Hepatocyte (in vitro differentiated cells): ENCODE data around the gene STX18. TPM values are rescaled to one million over a fixed set of nuclear protein-coding genes. Genes with fewer than 3 reads are reported as not detected.

Experiments
- DNase-seq: peaks from one replicate; pipeline ENCODE4 v3.0.0-alpha.2; 2016; ENCODE audit warnings: low spot score
- H2AFZ ChIP-seq: fragments of 200-600 bp; sonication (generic); 2 replicates; pipeline ENCODE4 v1.6.0; 2016; ENCODE audit warnings: antibody characterized with exemption, mild to moderate bottlenecking
- H3K27ac ChIP-seq: fragments of 200-600 bp; sonication (generic); 2 replicates; pipeline ENCODE4 v1.5.1; 2016; ENCODE audit warnings: mild to moderate bottlenecking
- H3K27me3 ChIP-seq: fragments of 200-600 bp; sonication (generic); 2 replicates; pipeline ENCODE4 v1.6.1; 2016
- H3K36me3 ChIP-seq: fragments of 200-600 bp; sonication (generic); replicated peaks from 2 replicates; pipeline ENCODE4 v1.5.1; 2016; ENCODE audit warnings: low read depth; ENCODE audit not compliant: insufficient read depth
- H3K4me1 ChIP-seq: fragments of 200-600 bp; sonication (generic); 2 replicates; pipeline ENCODE4 v1.5.1; 2016; ENCODE audit warnings: mild to moderate bottlenecking, moderate library complexity; ENCODE audit not compliant: insufficient read depth
- H3K4me2 ChIP-seq: fragments of 200-600 bp; sonication (generic); 2 replicates; pipeline ENCODE4 v1.6.0; 2016
- H3K4me3 ChIP-seq: fragments of 200-600 bp; sonication (generic); 2 replicates; pipeline ENCODE4 v1.5.1; 2016; ENCODE audit warnings: mild to moderate bottlenecking
- H3K79me2 ChIP-seq: fragments of 200-600 bp; sonication (generic); 2 replicates; pipeline ENCODE4 v1.6.0; 2017; ENCODE audit warnings: mild to moderate bottlenecking
- H3K9me2 ChIP-seq: fragments of 200-600 bp; sonication (generic); replicated peaks from 2 replicates; pipeline ENCODE4 v1.6.0; 2017; ENCODE audit warnings: mild to moderate bottlenecking; ENCODE audit not compliant: insufficient read depth
- H3K9me3 ChIP-seq: fragments of 200-600 bp; sonication (generic); 2 replicates; pipeline ENCODE4 v1.5.1; 2016; ENCODE audit warnings: low read depth, mild to moderate bottlenecking
- H4K20me1 ChIP-seq: fragments of 200-600 bp; sonication (generic); 2 replicates; pipeline ENCODE4 v1.6.0; 2016; ENCODE audit warnings: mild to moderate bottlenecking; ENCODE audit not compliant: insufficient read depth, poor library complexity, severe bottlenecking
- EZH2 ChIP-seq: fragments of 200-600 bp; sonication (generic); IDR thresholded peaks from 2 replicates; pipeline ENCODE4 v1.6.1; 2016; ENCODE audit warnings: antibody characterized with exemption, mild to moderate bottlenecking, borderline replicate concordance
- EZH2phosphoT487 ChIP-seq: fragments of 200-600 bp; sonication (generic); IDR thresholded peaks from one replicate; pipeline ENCODE4 v1.6.1; 2018; ENCODE audit warnings: antibody characterized with exemption, mild to moderate bottlenecking, low read depth, moderate library complexity; ENCODE audit not compliant: unreplicated experiment, severe bottlenecking
- WGBS: methylation state at CpG from one replicate; pipeline ENCODE4 v1.1.6; 2016; ENCODE audit warnings: low lambda C conversion rate; ENCODE audit errors: missing lambda C conversion rate; 5-methylcytosine and 5-hydroxymethylcytosine counted together
- polyA plus RNA-seq: library from polyadenylated mRNA; unstranded; fragments of >200 nt; fragmentation: Nextera tagmentation; extraction: Ambion mirVana; gene quantifications from 2 replicates; pipeline ENCODE4 v1.2.1, GENCODE V29; 2016
- total RNA-seq: library from RNA; depleted of rRNA; stranded (reverse); fragments of >200 nt; gene quantifications from 2 replicates; pipeline ENCODE4 v1.2.3, GENCODE V29; 2014
- TF ChIP-seq, protein P1 (sequence below): fragments of 200-600 bp; sonication (generic); IDR thresholded peaks from 2 replicates; pipeline ENCODE4 v1.5.1; 2016; ENCODE audit warnings: antibody characterized with exemption, mild to moderate bottlenecking; ENCODE audit not compliant: poor library complexity

The STX18 gene
- total and polyA plus RNA-seq, 2 experiments from 2014 or later = 32.1 to 54.3 TPM

DNA sequence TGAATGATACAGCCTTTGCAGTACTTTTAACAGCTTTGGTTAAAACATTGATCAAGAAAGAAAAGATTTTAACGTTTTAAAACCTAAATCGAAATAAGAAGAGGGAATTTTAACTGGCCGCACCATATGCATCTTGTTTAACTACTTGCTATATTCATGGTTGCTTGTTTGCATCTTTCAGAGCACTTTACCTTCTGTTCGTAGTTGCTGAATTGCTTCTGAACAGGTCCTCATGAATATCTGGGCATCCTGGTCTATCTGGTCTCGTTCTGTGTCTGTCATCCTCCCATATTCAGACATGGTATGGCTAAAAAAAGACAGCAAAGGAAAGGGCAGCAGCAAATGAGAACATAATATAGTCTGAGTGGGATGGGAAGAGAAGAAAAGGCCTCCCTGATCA lies 82.7 kb downstream of the STX18 start:
- no peaks in the 10 kb centered on the region for H3K9me3 ChIP-seq
- no peaks in the 10 kb centered on the region for H3K27me3 ChIP-seq
- H3K4me3 ChIP-seq = no peak overlapping the region
- no peaks in the 10 kb centered on the region for H3K79me2 ChIP-seq
- no peaks in the 10 kb centered on the region for H3K4me1 ChIP-seq
- H3K9me2 ChIP-seq = no peaks in the 10 kb centered on the region
- H3K36me3 ChIP-seq = no peaks in the 10 kb centered on the region
- TF ChIP-seq EZH2phosphoT487 = no peak
- TF ChIP-seq, protein P1, sequence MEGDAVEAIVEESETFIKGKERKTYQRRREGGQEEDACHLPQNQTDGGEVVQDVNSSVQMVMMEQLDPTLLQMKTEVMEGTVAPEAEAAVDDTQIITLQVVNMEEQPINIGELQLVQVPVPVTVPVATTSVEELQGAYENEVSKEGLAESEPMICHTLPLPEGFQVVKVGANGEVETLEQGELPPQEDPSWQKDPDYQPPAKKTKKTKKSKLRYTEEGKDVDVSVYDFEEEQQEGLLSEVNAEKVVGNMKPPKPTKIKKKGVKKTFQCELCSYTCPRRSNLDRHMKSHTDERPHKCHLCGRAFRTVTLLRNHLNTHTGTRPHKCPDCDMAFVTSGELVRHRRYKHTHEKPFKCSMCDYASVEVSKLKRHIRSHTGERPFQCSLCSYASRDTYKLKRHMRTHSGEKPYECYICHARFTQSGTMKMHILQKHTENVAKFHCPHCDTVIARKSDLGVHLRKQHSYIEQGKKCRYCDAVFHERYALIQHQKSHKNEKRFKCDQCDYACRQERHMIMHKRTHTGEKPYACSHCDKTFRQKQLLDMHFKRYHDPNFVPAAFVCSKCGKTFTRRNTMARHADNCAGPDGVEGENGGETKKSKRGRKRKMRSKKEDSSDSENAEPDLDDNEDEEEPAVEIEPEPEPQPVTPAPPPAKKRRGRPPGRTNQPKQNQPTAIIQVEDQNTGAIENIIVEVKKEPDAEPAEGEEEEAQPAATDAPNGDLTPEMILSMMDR = no peak
- no peak for TF ChIP-seq EZH2
- no peak overlapping the region for H3K4me2 ChIP-seq
- WGBS = 93% methylated on average over 5 of the region's 5 CpGs
- no peaks in the 10 kb centered on the region for H4K20me1 ChIP-seq
- H2AFZ ChIP-seq = no peak overlapping the region
- no peak overlapping the region for H3K27ac ChIP-seq
- DNase-seq = no peak

DNA sequence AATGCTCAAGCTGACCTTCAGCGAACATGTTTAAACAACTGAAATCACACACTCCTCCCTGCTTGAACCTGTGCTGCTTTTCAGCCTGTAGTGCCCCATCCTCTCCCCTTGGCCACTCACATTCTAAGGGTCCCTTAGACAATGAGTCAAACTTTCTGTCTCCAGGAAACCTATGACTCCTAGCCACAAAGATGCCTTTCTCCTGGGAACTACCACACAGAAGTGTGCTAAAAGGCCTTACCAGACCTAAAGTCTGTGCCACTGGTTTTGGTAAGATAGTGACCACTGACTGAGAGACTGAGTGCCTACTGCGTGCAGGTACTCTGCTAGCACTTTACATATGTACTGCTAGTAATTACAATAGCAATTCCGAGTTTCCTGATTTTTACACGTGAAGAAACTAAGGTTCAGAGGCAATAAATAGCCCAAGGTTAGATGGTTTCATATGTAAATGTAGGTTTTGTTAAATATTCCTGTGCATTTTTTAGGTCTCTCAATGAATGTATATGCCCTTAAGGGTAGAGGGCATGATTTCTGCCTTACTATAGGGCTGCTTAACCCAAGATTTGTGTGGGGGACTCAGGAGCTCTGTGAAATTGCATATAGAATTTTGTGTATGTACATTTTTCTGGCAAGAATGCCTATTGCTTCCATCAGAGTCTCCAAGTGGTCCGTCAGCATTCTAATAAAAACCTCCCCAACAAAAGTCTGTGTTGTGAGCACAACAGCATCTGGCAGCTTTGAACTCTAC lies 83.9 kb downstream of the STX18 start:
- no peak for TF ChIP-seq EZH2
- no peak for TF ChIP-seq EZH2phosphoT487
- TF ChIP-seq, protein P1 = no peak
- DNase-seq = no peak
- no peaks in the 10 kb centered on the region for H3K36me3 ChIP-seq
- H4K20me1 ChIP-seq = no peaks in the 10 kb centered on the region
- H3K4me3 ChIP-seq = no peak overlapping the region
- no peaks in the 10 kb centered on the region for H3K79me2 ChIP-seq
- no peaks in the 10 kb centered on the region for H3K27me3 ChIP-seq
- no peaks in the 10 kb centered on the region for H3K9me2 ChIP-seq
- no peak overlapping the region for H3K4me2 ChIP-seq
- no peaks in the 10 kb centered on the region for H3K9me3 ChIP-seq
- H2AFZ ChIP-seq = no peak overlapping the region
- no peak overlapping the region for H3K27ac ChIP-seq
- H3K4me1 ChIP-seq = no peaks in the 10 kb centered on the region
- 74% methylated on average over 5 of the region's 5 CpGs for WGBS

DNA sequence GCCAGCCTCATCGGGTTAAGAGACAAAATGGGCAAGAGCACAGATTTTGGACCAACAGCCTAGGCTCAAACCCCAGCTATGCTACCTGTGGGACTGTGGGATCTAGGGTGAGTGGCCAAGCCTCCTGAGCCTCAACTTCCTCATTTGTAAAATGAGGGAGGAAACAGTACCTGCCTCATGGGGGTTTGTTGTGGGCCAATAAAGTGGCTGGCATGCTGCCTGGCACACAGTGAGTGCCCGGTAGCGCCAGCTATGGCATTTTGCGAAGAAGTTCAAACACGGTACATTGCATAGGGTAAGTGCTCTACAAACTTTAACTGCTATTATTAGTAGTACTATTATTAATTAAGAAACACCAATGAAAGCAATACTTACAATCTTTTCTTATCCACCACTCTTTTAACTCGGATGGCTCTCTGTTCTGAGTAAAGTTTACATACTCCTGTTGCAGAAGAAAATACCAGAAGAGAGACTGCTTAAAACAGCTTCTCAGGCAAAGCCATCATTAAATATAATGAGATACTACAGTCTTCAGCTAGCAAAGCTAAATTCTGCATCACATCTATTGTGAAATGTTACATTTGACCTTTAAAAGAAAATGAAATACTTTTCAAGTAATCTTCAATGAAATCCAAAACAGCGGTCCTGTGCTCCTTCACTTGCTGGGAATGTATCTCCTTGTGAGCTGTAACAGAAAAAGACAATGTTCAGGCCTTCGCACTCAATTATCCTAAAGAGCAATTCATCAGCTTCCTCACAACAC lies 84.9 kb downstream of the STX18 start:
- Histone ChIP-seq H3K9me3 (no peaks in the 10 kb centered on the region), H3K9me2 (no peaks in the 10 kb centered on the region), H2AFZ (no peak overlapping the region), H3K4me1 (no peaks in the 10 kb centered on the region), H3K4me3 (no peak overlapping the region), H3K27me3 (no peaks in the 10 kb centered on the region), H3K79me2 (no peaks in the 10 kb centered on the region), H3K4me2 (no peak overlapping the region), H3K27ac (no peak overlapping the region), H3K36me3 (no peaks in the 10 kb centered on the region), H4K20me1 (no peaks in the 10 kb centered on the region)
- no peak for DNase-seq
- TF ChIP-seq, protein P1 = no peak
- TF ChIP-seq EZH2phosphoT487 = no peak
- no peak for TF ChIP-seq EZH2
- 95% methylated on average over 8 of the region's 8 CpGs for WGBS
